Effector CD4-positive, alpha-beta T cell (primary cell): ENCODE measurements around the gene KLB.
"Not testable (repeated sequence)": the region's sequence is repeated elsewhere in the genome, so short reads cannot be mapped to it uniquely, and the experiment has no call there.

Source experiments
- DNase-seq: peaks from one replicate; pipeline ENCODE4 v3.0.0-alpha.2; 2020

KLB gene

DNA sequence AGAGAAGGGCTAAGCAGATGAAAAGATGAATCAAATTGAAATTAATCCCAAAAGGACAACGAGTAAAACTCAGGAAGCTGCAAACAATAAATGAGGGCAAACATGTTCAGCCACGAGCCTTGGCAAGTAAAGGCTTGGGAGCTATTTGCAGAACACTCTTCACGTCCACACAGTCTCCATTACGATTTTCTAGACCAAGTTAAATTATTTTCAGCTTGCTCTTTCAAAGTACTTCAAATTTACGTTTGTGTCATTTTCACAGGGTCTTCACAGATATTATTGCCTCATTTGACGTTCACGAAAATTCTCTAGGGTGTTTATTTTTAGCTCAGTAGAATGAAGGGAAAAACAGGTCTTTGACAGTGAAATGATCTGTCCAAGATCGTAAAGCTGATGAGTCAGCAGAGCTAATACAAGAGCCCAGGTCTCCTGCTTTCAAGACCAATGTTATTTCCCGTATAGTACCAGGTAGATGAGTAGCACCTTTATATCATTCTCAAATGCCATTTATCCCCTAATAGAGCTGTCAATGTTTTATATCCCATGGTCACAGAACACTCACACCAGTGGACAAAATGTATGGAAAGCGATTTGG is 20.9 kb downstream of the KLB start:
- no peak for DNase-seq

DNA sequence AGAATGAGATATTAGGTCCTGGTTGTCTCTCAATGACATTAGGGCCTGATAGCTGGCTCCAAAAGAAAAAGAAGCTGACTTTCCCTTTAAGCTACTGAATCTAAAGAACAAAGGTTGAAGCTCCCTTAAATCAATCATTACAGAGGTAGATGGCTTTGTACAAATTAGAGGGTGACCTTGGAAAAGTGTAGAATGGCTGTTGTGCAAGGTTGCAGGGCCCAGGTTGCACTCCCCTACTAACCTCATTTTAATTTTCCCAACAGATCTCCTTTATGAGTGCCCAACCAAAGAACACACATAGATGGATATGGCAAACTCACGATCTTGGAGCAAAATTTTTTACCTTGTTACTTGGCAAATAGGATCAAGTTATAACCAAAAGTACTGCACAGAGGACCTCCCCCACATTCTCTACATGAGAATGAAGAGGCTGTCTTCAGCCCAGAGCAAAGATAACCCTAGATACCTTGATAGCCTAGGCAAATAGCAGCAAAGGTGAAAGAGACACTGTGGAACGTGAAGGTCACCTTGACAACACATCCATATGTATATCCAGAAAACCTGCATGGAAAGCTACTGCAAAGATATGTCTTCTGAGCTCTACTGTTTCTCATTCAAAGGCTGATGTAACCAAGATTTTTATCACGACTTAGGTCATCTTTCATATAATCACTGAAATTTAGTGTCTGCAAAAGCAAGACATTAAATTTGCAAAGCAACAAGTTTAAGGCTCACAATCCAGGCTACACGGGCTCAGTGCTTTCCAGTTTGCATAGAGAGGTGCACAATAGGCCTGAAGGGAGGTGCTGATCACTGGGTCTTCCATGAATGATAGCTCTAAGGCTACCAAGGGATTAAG is 23.0 kb downstream of the KLB start:
- no peak for DNase-seq

- DNase-seq = no peak
Observed at GRCh38 chr4:39433878-39434492, 27.3 kb downstream of the KLB start.

- DNase-seq = no peak
Observed at GRCh38 chr4:39435659-39436563, 29.2 kb downstream of the KLB start.

DNA sequence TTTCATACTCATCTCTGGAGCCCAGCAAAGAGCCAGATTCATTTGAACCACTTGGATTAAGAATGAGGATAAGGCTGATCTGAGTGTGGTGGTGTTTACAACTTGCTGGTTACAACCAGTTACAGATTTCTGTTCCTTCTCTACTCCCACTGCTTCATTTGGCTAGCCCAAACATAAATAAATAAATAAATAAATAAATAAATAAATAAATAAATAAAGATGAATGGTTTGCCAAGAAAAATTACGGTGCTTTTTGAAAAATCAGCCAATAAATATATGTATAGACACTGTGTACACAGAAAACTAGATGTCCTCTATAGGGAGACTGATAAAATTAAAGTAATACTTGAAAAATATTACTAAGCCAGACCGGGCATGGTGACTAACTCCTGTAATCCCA is 34.9 kb downstream of the KLB start:
- DNase-seq = no peak

- DNase-seq = no peak
Observed at GRCh38 chr4:39442998-39443397, 36.3 kb downstream of the KLB start.

- no peak for DNase-seq
Observed at GRCh38 chr4:39446483-39446841, 39.7 kb downstream of the KLB start.

GRCh38 chr4:39446842-39447573 is 40.3 kb downstream of the KLB start:
- DNase-seq = peak; percentile 11

DNA sequence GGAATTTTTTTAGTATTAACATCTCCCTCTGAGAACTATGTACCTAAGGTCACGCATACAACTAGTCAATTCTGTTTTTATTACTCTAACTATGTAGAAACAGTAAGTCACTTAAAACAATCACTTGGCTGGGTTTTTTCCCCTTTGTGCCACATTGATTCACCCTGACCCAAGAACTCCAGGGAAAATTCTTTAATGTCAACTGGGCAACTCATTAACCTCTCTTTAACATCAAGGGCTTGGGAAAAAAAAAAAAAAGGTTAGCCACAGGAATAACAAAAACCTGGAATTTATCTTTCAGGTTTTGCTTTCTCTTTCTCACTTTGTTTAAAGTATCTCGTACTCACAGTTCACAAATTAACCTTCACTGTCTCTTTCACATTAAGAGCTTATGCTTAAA is 43.9 kb downstream of the KLB start:
- no peak for DNase-seq

GRCh38 chr4:39451423-39452023 is 44.8 kb downstream of the KLB start:
- no peak for DNase-seq

DNA sequence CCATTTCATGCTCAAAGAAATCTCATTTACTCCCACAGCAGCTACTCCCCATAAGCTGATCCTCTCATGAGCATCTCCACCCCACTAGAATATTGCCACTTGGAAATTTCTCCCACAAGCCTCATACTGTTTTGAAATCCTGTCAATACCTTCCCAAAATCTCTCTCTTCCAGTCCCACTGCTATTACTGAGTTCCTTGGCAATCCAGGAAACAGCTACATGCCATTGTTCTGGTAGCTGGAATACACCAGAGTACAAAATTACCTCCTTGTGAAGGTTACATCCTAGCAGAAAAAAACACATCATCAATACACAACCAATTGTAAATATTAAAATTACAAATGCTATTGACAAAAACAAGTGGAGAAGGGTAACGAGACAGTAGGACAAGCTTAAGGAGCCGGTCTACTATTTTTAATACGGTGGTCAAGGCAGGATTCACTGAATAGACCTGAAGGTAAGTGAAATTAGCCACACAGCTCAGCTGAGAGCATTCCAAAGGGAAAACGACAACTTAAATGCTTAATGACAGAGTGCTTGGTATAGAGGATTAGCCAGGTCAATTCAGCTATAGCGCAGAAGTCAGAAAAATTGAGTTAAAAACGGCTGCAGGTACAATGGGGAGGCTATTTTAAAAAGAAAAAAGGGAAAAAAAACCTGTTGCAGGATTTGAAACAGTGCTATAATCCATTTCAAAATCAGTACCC is 45.6 kb downstream of the KLB start:
- DNase-seq = no peak

DNA sequence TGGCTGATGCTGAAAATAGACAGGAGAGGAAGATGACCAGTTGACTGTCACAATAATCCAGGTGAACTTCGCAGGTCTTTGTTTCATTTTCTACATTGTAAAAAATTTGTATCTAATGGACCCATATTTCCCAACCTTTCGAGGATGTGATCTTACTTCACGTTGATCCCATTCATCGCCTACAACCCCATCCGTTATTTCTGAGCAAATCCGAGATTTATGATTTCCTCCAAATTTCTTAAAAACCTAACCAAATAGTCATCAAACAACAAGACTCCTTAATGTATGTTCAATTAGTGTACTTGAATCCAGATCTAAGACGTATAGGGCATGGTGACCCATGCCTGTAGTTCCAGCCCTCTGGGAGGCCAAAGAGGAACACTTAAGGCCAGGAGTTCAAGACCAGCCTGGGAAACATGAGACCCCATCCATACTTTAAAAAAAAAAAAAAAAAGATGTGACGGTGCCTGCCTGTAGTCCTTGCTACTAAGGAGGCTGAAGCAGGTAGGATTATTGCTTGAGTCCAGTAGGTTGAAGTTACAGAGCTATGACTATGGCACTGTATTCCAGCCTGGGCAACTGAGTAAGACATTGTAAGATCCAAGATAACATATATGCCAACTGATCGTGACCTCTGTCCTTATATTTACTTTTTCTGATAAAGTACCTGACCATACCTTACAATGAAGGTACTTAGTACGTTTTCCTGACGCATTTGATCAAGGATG is 46.3 kb downstream of the KLB start:
- no peak for DNase-seq

- no peak for DNase-seq
Observed at GRCh38 chr4:39453738-39454137, 47.0 kb downstream of the KLB start.

- no peak for DNase-seq
Observed at GRCh38 chr4:39455486-39455885, 48.8 kb downstream of the KLB start.

- DNase-seq = no peak
Observed at GRCh38 chr4:39456946-39457763, 50.4 kb downstream of the KLB start.

DNA sequence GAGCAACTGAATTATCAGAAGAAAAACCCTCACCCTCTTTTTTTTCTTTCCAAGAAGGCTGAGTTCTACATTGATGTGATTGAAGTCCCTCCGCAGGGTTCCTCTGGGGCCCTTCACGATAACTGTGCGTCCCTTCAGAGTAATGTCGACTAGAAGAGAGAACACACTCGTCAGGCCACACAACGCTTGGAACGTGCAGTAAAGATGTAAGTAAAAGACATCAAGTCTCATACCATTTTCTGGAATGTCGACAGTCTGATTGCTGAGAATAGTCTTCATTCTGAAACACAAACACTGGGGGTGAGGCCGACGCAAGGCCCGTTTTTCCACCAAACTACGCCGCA is 51.4 kb downstream of the KLB start:
- not testable (repeated sequence) for DNase-seq

- peak; percentile 90 for DNase-seq
Observed at GRCh38 chr4:39458505-39459300, 52.0 kb downstream of the KLB start, which contains the start of the genes LIAS and RPL9. Gene LIAS, plus strand, starts transcription at chr4:39459056. Its CDS starts 62 bp downstream, at chr4:39459118. Gene RPL9, minus strand, starts transcription at chr4:39458922. Its CDS starts 483 bp downstream, at chr4:39458439.

- no peak for DNase-seq
Observed at GRCh38 chr4:39464886-39465501, 58.3 kb downstream of the KLB start.
